Activated CD8-positive, alpha-beta T cell treated with anti-CD3 and anti-CD28 coated beads for 36 hours (primary cell): ENCODE measurements around the gene CD164. TPM values are rescaled to one million over a fixed set of nuclear protein-coding genes. Genes with fewer than 3 reads are reported as not detected.
"Not testable (repeated sequence)": the region's sequence is repeated elsewhere in the genome, so short reads cannot be mapped to it uniquely, and the experiment has no call there.

Source experiments
- ATAC-seq: fragments of 200-7000 bp; cut with Tn5 transposase; one replicate; pipeline ENCODE4 v1.10.0; 2021; ENCODE audit warnings: mild to moderate bottlenecking, moderate library complexity
- CTCF ChIA-PET: fragments of 350-600 bp; sonication (Branson Sonifier 250); formaldehyde crosslinking; loops from one replicate; lab custom pipeline; 2021; ENCODE audit warnings: antibody characterized with exemption; lab: Charles Lee
- POLR2A ChIA-PET: fragments of 350-600 bp; sonication (Branson Sonifier 250); formaldehyde crosslinking; loops from one replicate; lab custom pipeline; 2021; ENCODE audit warnings: antibody characterized with exemption; lab: Charles Lee
- DNase-seq: peaks from one replicate; pipeline ENCODE4 v3.0.0-alpha.2; 2020
- H3K27ac Mint-ChIP-seq: one replicate; pipeline ENCODE4 v1.8.0; 2021; ENCODE audit warnings: mild to moderate bottlenecking, mixed read lengths
- H3K27me3 Mint-ChIP-seq: one replicate; pipeline ENCODE4 v1.8.0; 2021; ENCODE audit warnings: mixed read lengths
- H3K36me3 Mint-ChIP-seq: one replicate; pipeline ENCODE4 v1.8.0; 2021; ENCODE audit warnings: low read depth, mixed read lengths
- H3K4me1 Mint-ChIP-seq: one replicate; pipeline ENCODE4 v1.8.0; 2021; ENCODE audit warnings: low read depth, mixed read lengths
- H3K4me3 Mint-ChIP-seq: one replicate; pipeline ENCODE4 v1.8.0; 2021; ENCODE audit warnings: mild to moderate bottlenecking, moderate library complexity, mixed read lengths
- H3K9me3 Mint-ChIP-seq: one replicate; pipeline ENCODE4 v1.8.0; 2021; ENCODE audit warnings: mixed read lengths
- intact Hi-C: fragments of 100-400 bp; cut with micrococcal nuclease; formaldehyde crosslinking; loops from one replicate; pipeline ENCODE4 v1.10.0; 2022
- total RNA-seq, 2 experiments: library from RNA; stranded (reverse); gene quantifications; one replicate each; pipeline ENCODE4 v1.2.3, GENCODE V29; 2021
- TF ChIP-seq, protein P1 (sequence below): fragments of 200-600 bp; IDR thresholded peaks from one replicate; pipeline ENCODE4 v1.8.0; 2022; ENCODE audit warnings: antibody characterized with exemption, mild to moderate bottlenecking

CD164 gene
- total RNA-seq, 2 experiments from 2014 or later: 144 to 146 TPM

DNA sequence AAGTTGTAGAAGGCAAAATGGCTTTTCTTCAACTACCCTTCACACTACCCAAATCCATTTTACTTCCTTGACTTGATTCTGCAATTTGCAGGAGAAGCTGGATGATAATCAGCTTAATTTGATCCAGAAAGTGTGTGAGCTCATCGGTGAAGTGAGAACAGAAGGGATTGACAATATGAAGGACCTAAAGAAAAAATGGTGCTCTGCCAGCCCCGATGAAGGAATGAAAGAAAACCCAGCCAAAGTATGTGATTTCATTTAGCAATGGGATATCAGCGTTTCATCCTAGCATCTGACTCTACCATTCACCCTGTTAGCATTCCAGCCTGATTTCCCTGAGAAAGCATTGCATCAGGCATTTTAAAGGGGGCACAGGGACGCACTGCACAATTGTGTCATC, 41.5 kb downstream of the CD164 start:
- TF ChIP-seq, protein P1, sequence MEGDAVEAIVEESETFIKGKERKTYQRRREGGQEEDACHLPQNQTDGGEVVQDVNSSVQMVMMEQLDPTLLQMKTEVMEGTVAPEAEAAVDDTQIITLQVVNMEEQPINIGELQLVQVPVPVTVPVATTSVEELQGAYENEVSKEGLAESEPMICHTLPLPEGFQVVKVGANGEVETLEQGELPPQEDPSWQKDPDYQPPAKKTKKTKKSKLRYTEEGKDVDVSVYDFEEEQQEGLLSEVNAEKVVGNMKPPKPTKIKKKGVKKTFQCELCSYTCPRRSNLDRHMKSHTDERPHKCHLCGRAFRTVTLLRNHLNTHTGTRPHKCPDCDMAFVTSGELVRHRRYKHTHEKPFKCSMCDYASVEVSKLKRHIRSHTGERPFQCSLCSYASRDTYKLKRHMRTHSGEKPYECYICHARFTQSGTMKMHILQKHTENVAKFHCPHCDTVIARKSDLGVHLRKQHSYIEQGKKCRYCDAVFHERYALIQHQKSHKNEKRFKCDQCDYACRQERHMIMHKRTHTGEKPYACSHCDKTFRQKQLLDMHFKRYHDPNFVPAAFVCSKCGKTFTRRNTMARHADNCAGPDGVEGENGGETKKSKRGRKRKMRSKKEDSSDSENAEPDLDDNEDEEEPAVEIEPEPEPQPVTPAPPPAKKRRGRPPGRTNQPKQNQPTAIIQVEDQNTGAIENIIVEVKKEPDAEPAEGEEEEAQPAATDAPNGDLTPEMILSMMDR: no peak
- H3K36me3 Mint-ChIP-seq: no peaks in the 10 kb centered on the region
- no peaks in the 10 kb centered on the region for H3K9me3 Mint-ChIP-seq
- no peaks in the 10 kb centered on the region for H3K4me1 Mint-ChIP-seq
- CTCF ChIA-PET: interaction anchor here (0.6 kb wide), 1 partner anchor 1945 kb away, joined by 3 read pairs; no protein-coding TSS in a partner anchor
- intact Hi-C loops: no loop called here
- H3K4me3 Mint-ChIP-seq: no peak overlapping the region
- H3K27ac Mint-ChIP-seq: no peak overlapping the region
- ATAC-seq: no peak
- POLR2A ChIA-PET: interaction anchor here (1.8 kb wide), 1 partner anchor 42 kb away, joined by 6 read pairs; the partner anchor contains the start of gene CD164
- DNase-seq: no peak
- H3K27me3 Mint-ChIP-seq: no peaks in the 10 kb centered on the region

DNA sequence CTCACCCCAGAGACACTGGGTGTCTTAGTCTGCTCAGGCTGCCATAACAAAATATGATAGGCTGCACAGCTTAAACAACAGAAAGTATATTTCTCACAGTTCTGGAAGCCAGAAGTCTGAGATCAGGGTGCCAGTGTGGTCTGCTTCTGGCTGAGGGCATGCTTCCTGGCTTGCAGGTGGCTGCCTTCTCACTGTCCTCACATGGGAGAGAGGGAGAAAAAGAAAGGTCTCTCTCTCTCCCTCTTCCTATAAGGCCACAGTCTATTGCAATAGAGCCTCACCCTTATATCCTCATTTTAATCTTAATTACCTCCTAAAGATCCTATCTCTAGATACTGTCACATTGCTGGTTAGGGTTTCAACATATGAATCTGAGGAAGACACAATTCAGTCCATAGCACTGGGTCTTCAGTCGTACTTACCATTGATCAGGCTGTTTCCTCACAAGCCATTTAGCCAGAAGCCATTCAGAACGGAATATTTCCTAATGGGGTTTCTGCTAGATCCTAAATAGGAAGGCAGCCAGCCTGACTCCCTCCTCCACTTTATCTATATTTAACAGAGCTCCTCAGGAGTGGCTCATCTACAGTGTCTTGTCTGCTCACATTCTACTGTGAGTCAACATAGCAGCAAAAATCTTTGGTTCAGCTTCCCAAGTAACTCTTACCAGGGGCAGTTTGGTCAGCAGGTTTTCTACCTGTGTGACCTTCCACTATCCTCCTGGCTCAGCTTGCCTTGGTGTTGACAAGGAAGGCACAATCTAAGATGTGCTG, 42.2 kb downstream of the CD164 start:
- H3K27me3 Mint-ChIP-seq: no peaks in the 10 kb centered on the region
- H3K27ac Mint-ChIP-seq: no peak overlapping the region
- H3K4me3 Mint-ChIP-seq: no peak overlapping the region
- intact Hi-C loops: no loop called here
- DNase-seq (no peak), ATAC-seq (no peak)
- ChIA-PET POLR2A (interaction anchor here (1.5 kb wide), 1 partner anchor 34 kb away, joined by 3 read pairs; no protein-coding TSS in a partner anchor), CTCF (interaction anchor here (0.6 kb wide), 1 partner anchor 1944 kb away, joined by 3 read pairs; no protein-coding TSS in a partner anchor)
- no peaks in the 10 kb centered on the region for H3K36me3 Mint-ChIP-seq
- no peaks in the 10 kb centered on the region for H3K4me1 Mint-ChIP-seq
- TF ChIP-seq, protein P1: no peak
- no peaks in the 10 kb centered on the region for H3K9me3 Mint-ChIP-seq

DNA sequence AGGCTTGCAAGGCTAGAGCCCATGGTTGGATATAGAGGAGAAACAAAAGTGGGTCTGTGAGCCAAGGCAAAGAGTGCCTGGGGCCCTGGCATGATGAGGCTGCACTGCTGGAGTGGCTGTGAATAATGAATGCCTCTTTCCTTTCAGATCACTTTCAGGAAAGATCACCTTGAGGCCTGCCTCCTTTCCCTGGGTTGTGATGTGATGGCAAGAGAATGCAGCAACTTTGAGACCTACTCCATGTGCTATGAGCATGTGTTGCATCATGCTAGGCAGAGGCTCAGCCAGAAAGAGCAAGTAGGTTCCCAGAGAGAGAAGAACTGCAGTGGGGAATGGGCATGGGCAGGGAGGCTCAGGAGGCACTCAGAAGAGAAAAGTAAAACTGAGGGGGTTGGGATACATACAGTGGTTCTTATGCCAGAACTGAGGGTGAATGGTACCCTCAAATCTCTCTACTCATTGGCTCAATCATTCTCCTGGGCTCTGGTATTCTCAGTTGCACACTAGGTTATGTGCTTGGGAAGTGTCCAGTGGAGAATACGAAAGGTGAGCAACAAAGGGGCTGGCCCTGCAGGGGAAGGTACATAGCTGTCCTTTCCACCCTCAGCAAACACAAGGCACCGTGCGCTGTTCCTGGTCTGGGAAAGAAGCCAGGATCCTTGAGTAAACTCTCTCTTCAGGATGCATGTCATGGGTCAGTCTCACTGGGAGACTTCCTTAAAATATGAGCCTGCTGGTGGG, 45.9 kb downstream of the CD164 start:
- H3K36me3 Mint-ChIP-seq: no peaks in the 10 kb centered on the region
- no peak for ATAC-seq
- H3K9me3 Mint-ChIP-seq: no peaks in the 10 kb centered on the region
- H3K4me3 Mint-ChIP-seq: no peak overlapping the region
- POLR2A ChIA-PET: no interaction called here
- DNase-seq: no peak
- intact Hi-C loops: no loop called here
- TF ChIP-seq, protein P1: no peak
- CTCF ChIA-PET: no interaction called here
- no peaks in the 10 kb centered on the region for H3K27me3 Mint-ChIP-seq
- no peak overlapping the region for H3K27ac Mint-ChIP-seq
- H3K4me1 Mint-ChIP-seq: peaks cover 7% of the 10 kb centered on the region

DNA sequence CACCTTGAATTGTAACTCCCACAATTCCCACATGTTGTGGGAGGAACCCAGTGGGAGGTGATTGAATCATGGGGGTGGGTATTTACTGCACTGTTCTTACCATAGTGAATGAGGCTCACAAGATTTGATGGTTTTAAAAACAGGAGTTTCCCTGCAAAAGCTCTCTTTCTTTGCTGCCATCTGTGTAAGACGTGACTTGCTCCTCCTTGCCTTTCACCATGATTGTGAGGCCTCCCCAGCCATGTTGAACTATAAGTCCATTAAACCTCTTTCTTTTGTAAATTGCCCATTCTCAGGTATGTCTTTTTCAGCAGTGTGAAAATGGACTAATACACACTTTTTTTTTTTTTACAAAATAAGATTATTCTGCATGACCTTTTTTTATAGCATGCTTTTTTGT, 48.4 kb downstream of the CD164 start:
- CTCF ChIA-PET: interaction anchor here (1.1 kb wide), 1 partner anchor 50 kb away, joined by 3 read pairs; no protein-coding TSS in a partner anchor
- POLR2A ChIA-PET: not testable (repeated sequence)

DNA sequence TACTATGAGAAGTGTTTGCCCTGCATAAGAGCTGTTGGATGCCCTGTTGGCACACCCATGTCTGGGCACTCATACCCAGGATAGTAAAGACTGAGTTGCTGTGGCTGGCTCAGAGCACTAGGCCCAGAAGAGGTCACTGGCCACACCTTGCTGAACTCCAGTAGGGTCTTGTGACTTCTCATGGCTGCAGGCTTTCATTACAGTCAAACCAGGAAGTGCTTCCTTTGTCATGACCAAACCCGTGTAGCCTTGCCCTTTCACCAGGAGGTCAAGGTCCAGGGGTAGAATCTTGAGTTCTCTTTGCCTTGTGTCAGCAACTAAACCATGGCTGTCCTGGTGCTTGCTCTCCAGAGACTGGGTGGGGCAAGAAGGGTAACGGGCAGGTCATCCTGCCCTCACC, 49.5 kb downstream of the CD164 start:
- POLR2A ChIA-PET: no interaction called here
- CTCF ChIA-PET: no interaction called here
- peaks cover 9% of the 10 kb centered on the region for H3K4me1 Mint-ChIP-seq
- H3K4me3 Mint-ChIP-seq: no peak overlapping the region
- no peaks in the 10 kb centered on the region for H3K9me3 Mint-ChIP-seq
- TF ChIP-seq, protein P1: no peak
- no peak overlapping the region for H3K27ac Mint-ChIP-seq
- intact Hi-C loops: no loop called here
- ATAC-seq: peak; percentile 53
- H3K36me3 Mint-ChIP-seq: no peaks in the 10 kb centered on the region
- DNase-seq: no peak
- H3K27me3 Mint-ChIP-seq: no peaks in the 10 kb centered on the region

More for the DNA sequence above, 48.4 kb downstream of the CD164 start:
- H3K4me3 Mint-ChIP-seq, H3K27ac Mint-ChIP-seq, H3K36me3 Mint-ChIP-seq, H3K9me3 Mint-ChIP-seq, H3K27me3 Mint-ChIP-seq, intact Hi-C loops, ATAC-seq, H3K4me1 Mint-ChIP-seq, DNase-seq: not testable (repeated sequence)
